Measurements from ENCODE around the gene PGAP2. TPM values are rescaled to one million over a fixed set of nuclear protein-coding genes. Genes with fewer than 3 reads are reported as not detected.

The PGAP2 gene
- total and polyA plus RNA-seq, 10 of the 15 experiments (the other 5 are each of a cell fraction or from before 2014, with no cell fraction given), result 12.3 to 37.4 (median 31.9) TPM

- TF ChIP-seq SREBF1 (IDR thresholded peaks at IDR 0.05; ENCODE audit: low read length) (no peak), TCF3 (IDR thresholded peaks at IDR 0.05; ENCODE audit: borderline replicate concordance, insufficient read depth, low read depth, low read length) (0 out of 2 replicates have a peak, but pooled peaks have one; percentile 8), GATAD2B (conservative IDR thresholded peaks at IDR 0.05; ENCODE audit: low read depth) (0 out of 2 replicates have a peak, but pooled peaks have one; percentile 46), ZBTB40 (IDR thresholded peaks at IDR 0.05; ENCODE audit: borderline replicate concordance) (peak; percentile 33; the same call in 1 of the 2 replicates), IKZF2 (IDR thresholded peaks at IDR 0.05) (peak in 1 of 2 experiments; percentile 28; a peak in 2 of 4 replicates), POLR2A (IDR thresholded peaks at IDR 0.05; ENCODE audit: low read depth, low read length) (peak; percentile 46; the same call in 1 of the 2 replicates)
Measured at GRCh38 chr11:3807909-3808860, at the start of gene PGAP2 (continued).

- SMC1A ChIA-PET (ENCODE audit: uncharacterized antibody, unreplicated experiment), result no interaction called here
- BruUV-seq (replicated peaks), result no TSS peak
- in situ Hi-C loops (cut with MboI), result no loop called here
- H3K4me2 ChIP-seq (ENCODE audit: control insufficient read depth, insufficient read depth), result no peak overlapping the region
- H3K27me3 ChIP-seq (replicated peaks in 1 of 2; ENCODE audit: control insufficient read depth in 2 of 2, insufficient read depth in 2 of 2, low read length in 1 of 2), result no peaks in the 10 kb centered on the region
- 71% methylated on average over 4 of the region's 4 CpGs for WGBS (ENCODE audit: insufficient coverage, insufficient replicate concordance, low lambda C conversion rate, missing lambda C conversion rate)
- no peaks in the 10 kb centered on the region for H4K20me1 ChIP-seq (ENCODE audit: control insufficient read depth, insufficient read depth)
- no peak overlapping the region for H3K4me3 ChIP-seq
- H3K79me2 ChIP-seq (ENCODE audit: control insufficient read depth, insufficient read depth, low read length), result no peaks in the 10 kb centered on the region
- no peaks in the 10 kb centered on the region for H3K4me1 ChIP-seq (ENCODE audit: control insufficient read depth, insufficient read depth, low read length)
- H3K27ac ChIP-seq (ENCODE audit: control insufficient read depth, insufficient read depth), result no peak overlapping the region
- POLR2A ChIA-PET, result no interaction called here
- DNase-seq (ENCODE audit: low read depth, low spot score) (no peak), FAIRE-seq (no peak), ATAC-seq (no peak)
- no peak overlapping the region for H2AFZ ChIP-seq (ENCODE audit: control insufficient read depth, low read depth, low read length)
- H3K9me3 ChIP-seq (replicated peaks; ENCODE audit: control insufficient read depth, insufficient read depth, low read length), result no peaks in the 10 kb centered on the region
- H3K36me3 ChIP-seq (ENCODE audit: control insufficient read depth in 2 of 2, insufficient read depth in 2 of 2, low read length in 1 of 2), result peaks cover 7 to 41% of the 10 kb centered on the region in 2 experiments
- intact Hi-C loops (cut with micrococcal nuclease; ENCODE audit: unreplicated experiment), result no loop called here
- RAD21 ChIA-PET (ENCODE audit: unreplicated experiment), result no interaction called here
- no peak overlapping the region for H3K9ac ChIP-seq (ENCODE audit: control insufficient read depth, insufficient read depth, low read length)
- CTCF ChIA-PET, result no interaction called here
- TF ChIP-seq YY1 (IDR thresholded peaks at IDR 0.05; ENCODE audit: low read depth, low read length), result no peak
- TF ChIP-seq IKZF2 (IDR thresholded peaks at IDR 0.05), result no peak
- no peak for TF ChIP-seq HDGF (IDR thresholded peaks at IDR 0.05)
- TF ChIP-seq WRNIP1 (IDR thresholded peaks at IDR 0.05; ENCODE audit: borderline replicate concordance, low read depth, low read length), result no peak
- no peak for TF ChIP-seq REST (IDR thresholded peaks at IDR 0.05; ENCODE audit: low read depth, low read length)
- TF ChIP-seq ELK1 (IDR thresholded peaks at IDR 0.05; ENCODE audit: low read depth, low read length), result no peak
- no peak for TF ChIP-seq TCF7 (IDR thresholded peaks at IDR 0.05; ENCODE audit: borderline replicate concordance)
- no peak for TF ChIP-seq RAD21 (IDR thresholded peaks at IDR 0.05; ENCODE audit: insufficient read depth, low read depth, low read length)
- no peak for TF ChIP-seq SREBF2 (IDR thresholded peaks at IDR 0.05; ENCODE audit: low read length)
Measured at GRCh38 chr11:3764266-3764665, 44.1 kb upstream of the PGAP2 start.

Measured in GM12878 (cell line).